Urinary bladder (tissue), 4 donors: Measurements from ENCODE around the gene TRIM43B. TPM values are rescaled to one million over a fixed set of nuclear protein-coding genes. Genes with fewer than 3 reads are reported as not detected.
A peak's percentile ranks its signal among the peaks of the same experiment; 100 is the strongest.
"Not testable (repeated sequence)": the region's sequence is repeated elsewhere in the genome, so short reads cannot be mapped to it uniquely, and the experiment has no call there.

Experiments
- DNase-seq: peaks from one replicate; pipeline ENCODE4 v3.0.0-alpha.2; 2015; ENCODE audit errors: extremely low spot score
- H3K27ac ChIP-seq: one replicate; pipeline ENCODE4 v1.5.1; 2013; ENCODE audit warnings: low read depth, mild to moderate bottlenecking, moderate library complexity
- H3K36me3 ChIP-seq: one replicate; pipeline ENCODE4 v1.6.1; 2013; ENCODE audit warnings: mild to moderate bottlenecking, moderate library complexity; ENCODE audit not compliant: insufficient read depth
- H3K4me1 ChIP-seq: one replicate; pipeline ENCODE4 v1.6.1; 2013; ENCODE audit warnings: mild to moderate bottlenecking, moderate library complexity; ENCODE audit not compliant: insufficient read depth
- H3K4me3 ChIP-seq: one replicate; pipeline ENCODE4 v1.5.1; 2013; ENCODE audit warnings: low read depth, low read length
- WGBS: extraction: QIAGEN DNeasy Blood & Tissue Kit; methylation state at CpG from one replicate; pipeline ENCODE4 v1.1.7; 2013; 5-methylcytosine and 5-hydroxymethylcytosine counted together
- polyA plus RNA-seq: library from polyadenylated mRNA; stranded (reverse); fragments of 200-250 nt; gene quantifications from one replicate; pipeline ENCODE4 v1.2.3, GENCODE V29; 2013
- total RNA-seq: library from RNA; depleted of rRNA; stranded (reverse); fragments of >200 nt; gene quantifications from one replicate; pipeline ENCODE4 v1.2.3, GENCODE V29; 2014
- donor health status: healthy with polysubstance abuse.
- donor health status: healthy.

TRIM43B gene
- not detected for total RNA-seq
- not detected for polyA plus RNA-seq

DNA sequence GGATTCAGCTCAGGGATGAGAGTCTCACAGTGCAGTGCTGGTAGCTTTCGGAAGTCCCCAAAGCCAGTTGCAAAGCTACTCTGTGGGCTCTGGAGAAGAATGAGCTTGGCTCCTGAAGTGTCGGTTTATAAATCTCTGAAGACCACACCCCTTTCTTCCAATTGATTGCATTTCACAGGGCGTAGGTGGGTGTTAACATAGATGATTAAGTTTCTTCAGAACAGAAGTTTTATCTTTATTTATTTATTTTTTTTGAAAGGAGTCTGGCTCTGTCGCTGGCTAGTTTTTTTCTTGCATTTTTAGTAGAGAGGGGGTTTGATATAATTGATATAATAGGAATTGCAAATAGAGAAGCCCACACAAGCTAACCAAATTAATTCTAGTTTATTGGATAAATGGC, at the start of gene TRIM43B:
TSS of gene TRIM43B (minus strand) at position 101 of the 400 bp plus-strand sequence. CDS start 2,040 bp downstream, outside the sequence.
- H3K4me1 ChIP-seq, H3K4me3 ChIP-seq, H3K27ac ChIP-seq, H3K36me3 ChIP-seq, DNase-seq: not testable (repeated sequence)
- 100% methylated on average over 1 of the region's 4 CpGs for WGBS

DNA sequence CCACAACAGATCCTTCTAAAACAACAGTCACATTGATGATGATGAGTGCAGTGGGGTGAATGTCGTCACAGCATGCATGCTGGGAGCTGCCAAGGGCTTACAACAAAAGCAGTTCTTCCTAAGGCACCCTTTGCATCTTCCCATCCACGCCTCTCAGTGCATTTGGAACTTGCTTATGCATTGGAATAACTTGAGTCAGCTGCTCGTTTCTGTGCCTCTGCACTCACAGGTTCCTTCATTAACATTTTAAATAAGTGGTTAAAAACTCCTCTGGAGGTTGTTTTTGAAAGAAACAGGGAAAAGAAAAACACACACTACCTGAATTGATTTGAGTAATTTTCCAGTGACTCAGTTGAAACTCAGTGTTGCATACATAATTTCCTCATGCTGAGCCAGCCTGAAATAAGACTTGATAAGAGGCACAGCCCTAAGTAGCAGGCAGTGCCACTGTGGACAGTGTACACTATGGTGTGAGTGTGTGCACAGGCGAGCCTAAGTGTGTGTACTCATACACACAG, 46.8 kb upstream of the TRIM43B start:
- 92% methylated on average over 4 of the region's 4 CpGs for WGBS
- no peak for DNase-seq

DNA sequence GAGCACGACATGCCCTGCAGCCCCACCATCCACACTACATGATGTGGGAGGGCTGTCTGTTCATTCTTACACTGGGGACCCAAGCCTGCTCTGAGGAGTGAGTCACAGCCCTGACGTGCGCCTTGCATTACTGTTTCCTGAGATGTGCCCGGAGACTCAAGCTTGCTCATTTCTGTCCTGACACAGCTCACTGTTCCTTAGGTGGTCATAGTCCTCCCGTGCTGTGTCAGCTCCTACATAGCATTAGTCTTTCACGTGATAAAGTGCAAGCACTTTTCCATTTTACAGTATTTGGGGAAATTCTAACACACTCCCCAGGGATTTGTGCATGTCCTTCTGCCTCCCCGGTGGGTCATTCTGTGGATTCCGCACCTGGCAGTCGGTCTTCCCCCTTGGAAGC, 46.2 kb upstream of the TRIM43B start:
- 96% methylated on average over 9 of the region's 9 CpGs for WGBS
- H3K4me1 ChIP-seq: no peaks in the 10 kb centered on the region
- no peak for DNase-seq

More for the DNA sequence above, 46.8 kb upstream of the TRIM43B start:
- Histone ChIP-seq H3K4me3 (no peak overlapping the region), H3K36me3 (no peaks in the 10 kb centered on the region), H3K27ac (no peak overlapping the region), H3K4me1 (no peaks in the 10 kb centered on the region)

DNA sequence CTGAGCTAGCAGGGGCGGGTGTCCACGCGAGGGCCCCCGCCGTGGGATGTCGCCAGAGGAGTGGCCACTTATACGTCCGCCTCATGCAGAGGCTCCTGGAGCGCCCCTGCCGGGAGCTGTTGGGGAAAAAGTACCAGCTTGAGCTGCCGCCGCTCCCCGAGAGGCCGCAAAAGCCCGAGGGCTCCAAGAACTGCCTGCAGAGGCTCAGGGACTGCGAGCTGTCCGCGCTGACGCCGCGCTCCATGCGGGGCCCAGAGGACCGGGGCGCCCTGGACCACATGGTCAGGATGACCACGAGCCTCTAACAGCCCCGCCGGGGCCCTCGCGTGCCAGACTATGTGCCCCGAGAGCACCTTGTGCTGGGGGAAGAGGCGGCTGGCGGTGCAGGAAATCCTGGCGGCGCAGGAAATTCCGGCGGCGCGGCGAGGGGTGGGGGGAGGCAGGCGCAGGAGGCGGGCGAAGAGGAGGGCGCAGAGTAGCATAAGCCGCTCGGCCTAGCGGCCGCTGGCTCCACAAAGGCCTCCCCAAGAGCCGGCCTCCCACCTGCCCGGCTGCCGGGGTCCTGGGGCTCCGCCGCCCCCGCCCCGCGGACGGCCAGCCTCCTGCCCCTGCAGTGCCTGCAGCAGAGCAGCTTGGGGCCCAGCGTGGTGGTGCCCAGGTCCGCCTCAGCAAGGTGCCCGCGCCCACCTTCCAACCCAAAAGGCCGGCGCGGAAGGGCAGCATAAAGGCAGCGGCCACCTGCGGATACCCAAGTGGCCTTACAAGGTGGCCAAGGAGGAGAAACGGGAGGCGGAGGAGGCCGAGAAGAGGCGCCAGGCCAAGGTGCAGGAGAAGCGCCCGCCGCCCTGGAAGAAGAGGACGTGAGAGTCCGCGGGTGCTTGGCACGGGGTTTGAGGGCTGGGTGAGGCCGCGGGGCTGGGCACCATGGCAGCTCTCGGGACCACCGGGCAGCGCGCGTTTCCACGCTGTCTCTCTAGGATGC, 42.1 kb upstream of the TRIM43B start:
- 3% methylated on average over 84 of the region's 84 CpGs for WGBS
- H3K4me1 ChIP-seq: no peaks in the 10 kb centered on the region
- peak; percentile 43 for DNase-seq
- H3K36me3 ChIP-seq: no peaks in the 10 kb centered on the region
- peak overlapping the region; percentile 55 for H3K4me3 ChIP-seq
- H3K27ac ChIP-seq: no peak overlapping the region

More for the DNA sequence above, 46.2 kb upstream of the TRIM43B start:
- Histone ChIP-seq H3K4me3 (no peak overlapping the region), H3K36me3 (no peaks in the 10 kb centered on the region), H3K27ac (no peak overlapping the region)

DNA sequence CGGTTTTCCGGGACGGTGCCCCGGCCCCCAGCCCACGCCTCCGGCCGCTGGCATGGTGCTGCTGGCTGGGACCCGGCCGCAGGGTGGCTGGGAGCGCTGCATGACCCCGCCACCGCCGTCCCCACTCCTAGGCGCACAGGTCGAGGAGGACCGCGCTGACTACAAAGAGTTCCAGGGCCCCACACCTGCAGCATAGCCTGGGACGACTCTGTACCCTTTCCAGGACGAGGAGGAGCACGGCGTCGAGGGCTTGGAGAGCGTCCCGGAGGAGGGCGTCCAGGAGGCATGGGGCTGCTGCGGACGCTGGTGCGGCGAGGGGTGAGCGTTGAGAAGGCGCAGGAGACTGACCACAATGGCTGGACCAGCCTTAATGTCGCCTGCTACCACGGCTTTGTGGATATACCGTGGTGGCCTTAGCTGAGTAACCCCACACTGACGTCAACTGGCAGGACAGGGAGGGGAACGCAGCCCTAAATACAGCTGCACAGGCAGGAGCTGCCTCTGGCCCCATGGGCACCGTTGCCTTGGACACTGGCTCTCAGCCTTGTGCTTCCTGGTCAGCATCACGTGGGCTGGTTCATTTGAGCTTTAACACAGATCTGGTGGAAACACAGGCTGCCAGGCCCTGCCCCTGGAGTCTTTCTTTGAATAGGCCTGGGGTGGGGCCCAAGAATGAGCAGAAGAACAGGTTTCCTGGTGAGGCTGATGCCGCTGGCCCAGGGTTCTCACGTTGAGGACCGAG, 40.9 kb upstream of the TRIM43B start:
- Histone ChIP-seq H3K4me3 (no peak overlapping the region), H3K27ac (no peak overlapping the region), H3K4me1 (no peaks in the 10 kb centered on the region), H3K36me3 (no peaks in the 10 kb centered on the region)
- WGBS: 75% methylated on average over 41 of the region's 41 CpGs
- no peak for DNase-seq

DNA sequence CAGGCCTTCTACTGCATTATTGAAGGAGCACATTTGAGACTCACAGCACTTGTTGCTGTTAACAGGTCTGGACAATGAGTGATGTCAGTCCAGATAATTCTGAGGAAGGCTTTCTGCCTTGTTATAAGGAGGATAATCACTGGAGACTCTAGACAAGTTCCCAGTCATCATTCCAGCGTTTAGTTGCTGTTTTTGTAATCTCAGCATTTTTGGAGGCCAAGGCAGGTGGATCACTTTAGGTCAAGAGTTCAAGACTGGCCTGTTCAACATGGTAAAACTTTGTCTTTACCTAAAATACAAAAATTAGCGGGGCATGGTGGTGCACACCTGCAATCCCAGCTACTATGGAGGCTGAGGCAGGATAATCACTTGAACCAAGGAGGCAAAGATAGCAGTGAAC, 39.6 kb upstream of the TRIM43B start:
- DNase-seq: no peak
- WGBS: 88% methylated on average over 2 of the region's 2 CpGs

DNA sequence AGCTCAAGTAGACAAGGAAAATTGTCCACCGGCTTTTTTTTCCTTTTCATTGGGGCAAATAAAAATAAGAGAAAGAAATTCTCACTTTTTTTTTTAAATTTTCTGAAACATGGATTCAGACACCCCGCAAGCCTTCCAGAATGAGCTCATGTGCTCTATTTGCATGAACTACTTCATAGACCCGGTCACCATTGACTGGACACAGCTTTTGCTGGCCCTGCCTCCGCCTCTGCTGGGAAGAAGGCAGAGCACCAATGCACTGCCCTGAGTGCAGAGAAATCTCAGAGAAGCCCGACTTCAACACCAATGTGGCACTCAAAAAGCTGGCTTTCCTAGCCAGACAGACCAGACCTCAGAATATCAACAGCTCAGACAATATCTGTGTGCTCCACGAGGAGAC, 30.2 kb upstream of the TRIM43B start:
- 72% methylated on average over 6 of the region's 6 CpGs for WGBS
- Histone ChIP-seq H3K27ac (no peak overlapping the region), H3K36me3 (no peaks in the 10 kb centered on the region), H3K4me3 (no peak overlapping the region), H3K4me1 (no peaks in the 10 kb centered on the region)
- no peak for DNase-seq

More for the DNA sequence above, 39.6 kb upstream of the TRIM43B start:
- Histone ChIP-seq H3K4me3 (no peak overlapping the region), H3K36me3 (no peaks in the 10 kb centered on the region), H3K27ac (no peak overlapping the region), H3K4me1 (no peaks in the 10 kb centered on the region)

DNA sequence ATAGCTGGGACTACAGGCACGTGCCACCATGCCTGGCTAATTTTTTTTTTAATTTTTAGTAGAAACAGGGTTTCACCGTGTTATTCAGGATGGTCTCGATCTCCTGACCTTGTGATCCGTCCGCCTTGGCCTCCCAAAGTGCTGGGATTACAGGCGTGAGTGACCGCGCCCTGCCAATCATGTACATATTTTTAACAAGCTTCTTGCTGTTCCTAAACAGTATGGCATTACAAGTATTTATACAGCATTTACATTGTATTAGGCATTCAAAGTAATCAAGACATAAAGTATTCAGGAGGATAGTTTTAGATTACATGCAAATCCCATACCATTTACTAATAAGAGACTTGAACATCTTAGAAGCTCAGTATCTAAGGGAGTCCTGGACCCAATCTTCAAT, 29.7 kb upstream of the TRIM43B start:
- WGBS: 85% methylated on average over 8 of the region's 8 CpGs
- not testable (repeated sequence) for H3K36me3 ChIP-seq, H3K27ac ChIP-seq, H3K4me1 ChIP-seq, H3K4me3 ChIP-seq, DNase-seq

DNA sequence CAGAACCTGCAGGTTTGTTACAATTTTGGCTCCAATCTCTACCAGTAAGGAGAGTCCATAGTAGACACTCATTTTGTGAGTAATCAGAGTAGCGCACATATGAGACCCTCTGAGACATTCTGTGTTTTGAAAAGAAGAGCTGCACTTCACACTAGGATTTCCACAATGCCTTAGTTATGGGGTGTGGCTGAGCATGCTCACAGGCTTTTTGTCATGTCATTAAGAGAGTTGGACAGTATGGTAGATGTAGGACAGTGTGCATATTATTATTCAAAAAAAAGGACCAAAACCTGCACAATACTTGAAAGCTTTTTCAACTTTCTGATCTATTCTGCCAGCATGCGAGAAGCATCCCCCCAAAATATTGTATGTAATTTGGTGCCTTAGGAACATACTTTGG, 24.9 kb upstream of the TRIM43B start:
- WGBS: 93% methylated on average over 2 of the region's 2 CpGs
- no peaks in the 10 kb centered on the region for H3K36me3 ChIP-seq
- H3K4me3 ChIP-seq: no peak overlapping the region
- no peak overlapping the region for H3K27ac ChIP-seq
- no peaks in the 10 kb centered on the region for H3K4me1 ChIP-seq
- DNase-seq: no peak

DNA sequence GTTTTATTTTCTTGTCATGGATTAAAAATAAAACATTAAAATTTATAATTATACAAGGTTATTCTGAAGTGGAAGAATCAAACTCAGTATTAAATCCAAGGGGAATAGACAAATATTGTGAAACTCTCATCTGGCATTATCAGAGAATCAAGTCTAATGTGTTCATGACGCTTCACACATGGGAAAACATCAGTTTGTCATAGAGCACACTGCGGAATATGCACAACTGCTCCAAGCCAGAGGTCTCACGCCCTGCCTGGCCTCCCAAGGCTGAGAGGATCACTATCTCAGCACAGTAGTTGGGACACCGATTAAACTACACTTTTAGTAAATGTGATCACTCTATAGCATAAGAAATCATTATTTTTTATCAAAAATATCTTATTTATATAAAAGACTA, 20.7 kb upstream of the TRIM43B start:
- WGBS: 70% methylated on average over 4 of the region's 4 CpGs
- DNase-seq: no peak
- no peaks in the 10 kb centered on the region for H3K4me1 ChIP-seq
- no peak overlapping the region for H3K4me3 ChIP-seq
- H3K27ac ChIP-seq: no peak overlapping the region
- no peaks in the 10 kb centered on the region for H3K36me3 ChIP-seq

DNA sequence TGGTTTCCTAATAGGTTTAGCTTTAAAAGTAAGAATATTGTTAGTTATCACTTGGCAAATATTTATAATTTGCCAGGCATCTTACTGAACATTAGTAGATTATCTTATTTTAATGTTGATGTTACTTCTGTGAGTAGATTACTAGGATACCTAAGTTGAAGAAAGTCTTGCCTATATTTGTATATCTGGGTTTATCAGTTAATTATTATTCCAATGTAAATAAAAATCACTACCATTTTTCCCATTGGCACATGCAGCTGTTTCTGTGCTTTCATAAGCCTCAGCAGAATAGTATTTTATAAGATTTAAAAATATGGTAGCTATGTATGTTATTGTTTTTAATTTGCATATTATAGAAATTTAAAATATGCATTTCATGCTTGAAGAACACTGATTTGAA, 16.3 kb upstream of the TRIM43B start:
- Histone ChIP-seq H3K36me3 (no peaks in the 10 kb centered on the region), H3K4me1 (no peaks in the 10 kb centered on the region), H3K27ac (no peak overlapping the region), H3K4me3 (no peak overlapping the region)
- DNase-seq: no peak

DNA sequence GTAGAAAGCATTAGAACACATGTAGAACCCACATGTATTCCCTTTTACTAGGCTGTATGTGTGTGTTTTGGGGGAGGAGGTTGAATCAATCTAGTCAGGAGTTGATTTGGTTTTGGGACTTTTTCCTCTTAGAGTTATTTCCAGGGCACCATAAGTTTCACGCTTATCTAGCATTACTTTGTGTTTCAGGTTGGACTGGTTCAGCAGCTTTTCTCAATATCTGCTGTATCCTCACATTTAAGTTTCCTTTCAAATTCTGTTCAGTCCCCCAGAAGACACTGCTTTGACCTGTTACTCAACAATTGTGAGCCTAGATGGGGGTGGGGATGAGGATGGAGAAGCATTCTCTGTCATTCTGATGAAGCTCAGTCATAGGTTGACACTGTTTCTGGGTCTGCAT, 7.5 kb upstream of the TRIM43B start:
- not testable (repeated sequence) for DNase-seq, H3K4me1 ChIP-seq, H3K4me3 ChIP-seq, H3K36me3 ChIP-seq, H3K27ac ChIP-seq
- 80% methylated on average over 1 of the region's 1 CpG for WGBS

DNA sequence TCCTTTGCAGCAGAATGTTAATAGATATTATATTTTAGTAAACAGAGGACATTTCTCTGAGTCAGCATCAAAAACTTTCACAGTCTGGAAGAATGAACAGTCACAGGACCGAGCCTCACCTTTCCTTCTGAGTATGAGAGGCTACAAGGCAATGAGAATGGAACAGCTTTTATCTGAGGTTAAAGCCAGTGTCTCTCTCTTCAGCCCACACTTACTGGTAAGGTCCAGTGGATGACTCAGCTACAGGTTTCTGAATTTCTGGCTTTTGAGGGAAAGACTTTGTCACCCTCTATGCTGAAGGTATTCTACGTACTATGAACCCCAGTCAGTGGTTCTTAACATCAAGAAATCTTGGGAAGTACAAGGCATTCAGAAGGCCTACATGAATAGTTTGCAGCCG, 9.5 kb downstream of the TRIM43B start:
- WGBS: no CpG with 5 or more reads among the region's 3 CpGs

DNA sequence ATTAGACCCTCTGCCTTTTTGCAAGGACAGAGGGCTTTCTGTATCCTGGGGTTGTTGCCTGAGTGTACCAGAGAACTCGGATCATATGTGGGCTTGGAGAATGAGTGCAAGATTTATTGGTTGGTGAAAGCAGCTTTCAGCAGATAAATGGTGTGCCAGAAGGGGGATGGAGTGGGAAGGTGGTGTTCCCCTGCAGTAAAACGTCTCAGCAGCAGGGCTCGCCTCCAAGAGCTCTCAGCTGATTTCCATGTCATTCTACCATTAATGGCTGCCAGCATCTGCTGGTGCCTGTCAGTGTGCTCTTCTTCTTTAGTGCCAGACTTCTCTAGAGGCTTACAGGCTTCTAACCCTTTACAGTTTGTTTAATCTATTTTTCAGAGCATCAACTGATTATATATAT, 16.6 kb downstream of the TRIM43B start:
- not testable (repeated sequence) for H3K4me1 ChIP-seq, H3K4me3 ChIP-seq, H3K36me3 ChIP-seq, DNase-seq, H3K27ac ChIP-seq
- no CpG with 5 or more reads among the region's 3 CpGs for WGBS

More for the DNA sequence above, 9.5 kb downstream of the TRIM43B start:
- not testable (repeated sequence) for DNase-seq, H3K4me3 ChIP-seq, H3K36me3 ChIP-seq, H3K27ac ChIP-seq, H3K4me1 ChIP-seq
